PC-9 (cell line): ENCODE data around the gene ATP7B. TPM values are rescaled to one million over a fixed set of nuclear protein-coding genes. Genes with fewer than 3 reads are reported as not detected.

Experiments
- BruUV-seq: library from RNA; stranded (reverse); fragments of 400-500 nt; replicated peaks from 2 replicates; lab custom pipeline; 2021; lab: Mats Ljungman, UMichigan
- CTCF ChIA-PET: fragments of 300-600 bp; sonication (Branson Sonifier 250); formaldehyde crosslinking; loops from one replicate; lab custom pipeline; 2022; ENCODE audit warnings: antibody characterized with exemption; lab: Charles Lee
- POLR2A ChIA-PET: fragments of 300-600 bp; sonication (Branson Sonifier 250); formaldehyde crosslinking; loops from one replicate; lab custom pipeline; 2022; ENCODE audit warnings: antibody characterized with exemption; ENCODE audit not compliant: unreplicated experiment; lab: Charles Lee
- DNase-seq, 2 experiments: peaks; one replicate each; pipeline versions ENCODE4 v3.0.0 to v3.0.0-alpha.2; 2015 to 2022; ENCODE audit warnings: mixed read lengths in 1 of 2
- H2AFZ ChIP-seq: fragments of 200-600 bp; sonication (generic); 2 replicates; pipeline ENCODE4 v1.8.1; 2017; ENCODE audit warnings: antibody characterized with exemption
- H3F3A ChIP-seq: fragments of 200-600 bp; sonication (generic); 2 replicates; pipeline ENCODE4 v1.8.1; 2017; ENCODE audit warnings: antibody characterized with exemption, mild to moderate bottlenecking, low read depth; ENCODE audit not compliant: insufficient read depth
- H3K27ac ChIP-seq: fragments of 200-600 bp; sonication (generic); 2 replicates; pipeline ENCODE4 v1.6.1; 2016; ENCODE audit warnings: mixed run types
- H3K27me3 ChIP-seq: fragments of 200-600 bp; sonication (generic); 2 replicates; pipeline ENCODE4 v1.6.1; 2016; ENCODE audit warnings: low read depth, mixed run types; ENCODE audit not compliant: insufficient read depth
- H3K36me3 ChIP-seq: fragments of 200-600 bp; sonication (generic); 2 replicates; pipeline ENCODE4 v1.6.1; 2016; ENCODE audit warnings: low read depth, mixed run types
- H3K4me1 ChIP-seq: fragments of 200-600 bp; sonication (generic); replicated peaks from 2 replicates; pipeline ENCODE4 v1.6.1; 2016; ENCODE audit warnings: mixed run types; ENCODE audit not compliant: insufficient read depth
- H3K4me2 ChIP-seq: fragments of 200-600 bp; sonication (generic); 2 replicates; pipeline ENCODE4 v1.6.1; 2017; ENCODE audit warnings: mixed run types
- H3K4me3 ChIP-seq: fragments of 200-600 bp; sonication (generic); 2 replicates; pipeline ENCODE4 v1.6.1; 2016; ENCODE audit warnings: mixed run types
- H3K79me2 ChIP-seq: fragments of 200-600 bp; sonication (generic); 2 replicates; pipeline ENCODE4 v1.6.1; 2017; ENCODE audit warnings: low read depth, mixed run types
- H3K9me2 ChIP-seq: fragments of 200-600 bp; sonication (generic); 2 replicates; pipeline ENCODE4 v1.8.1; 2017; ENCODE audit warnings: mild to moderate bottlenecking; ENCODE audit not compliant: insufficient read depth
- H3K9me3 ChIP-seq: fragments of 200-600 bp; sonication (generic); 2 replicates; pipeline ENCODE4 v1.8.1; 2016; ENCODE audit warnings: low read depth; ENCODE audit not compliant: insufficient read depth
- H4K20me1 ChIP-seq: fragments of 200-600 bp; sonication (generic); 2 replicates; pipeline ENCODE4 v1.8.1; 2017; ENCODE audit not compliant: insufficient read depth
- CTCF ChIP-seq: fragments of 200-600 bp; sonication (generic); conservative IDR thresholded peaks from 2 replicates; pipeline ENCODE4 v1.6.1; 2017; ENCODE audit warnings: mixed run types, antibody characterized with exemption, mild to moderate bottlenecking, moderate library complexity
- EZH2 ChIP-seq: fragments of 200-600 bp; sonication (generic); IDR thresholded peaks from 2 replicates; pipeline ENCODE4 v1.8.0; 2017; ENCODE audit warnings: antibody characterized with exemption, low read depth
- intact Hi-C: fragments of 100-400 bp; cut with micrococcal nuclease; formaldehyde crosslinking; loops from one replicate; pipeline ENCODE4 v1.10.0; 2022; ENCODE audit not compliant: unreplicated experiment
- total RNA-seq: library from RNA; stranded (reverse); gene quantifications from 2 replicates; pipeline ENCODE4 v1.2.3, GENCODE V29; 2021

ATP7B gene
- total RNA-seq, 1 experiment from 2014 or later = 1.2 TPM

- BruUV-seq = no TSS peak
- no peaks in the 10 kb centered on the region for H3K9me2 ChIP-seq
- H2AFZ ChIP-seq = no peak overlapping the region
- TF ChIP-seq EZH2 (no peak), CTCF (no peak)
- no peak overlapping the region for H3K27ac ChIP-seq
- H4K20me1 ChIP-seq = no peaks in the 10 kb centered on the region
- H3K9me3 ChIP-seq = no peaks in the 10 kb centered on the region
- H3K27me3 ChIP-seq = no peaks in the 10 kb centered on the region
- H3K4me1 ChIP-seq = peaks cover 10% of the 10 kb centered on the region; the same call in 1 of the 2 replicates
- H3K79me2 ChIP-seq = no peaks in the 10 kb centered on the region
- CTCF ChIA-PET = no interaction called here
- intact Hi-C loops = no loop called here
- H3K4me3 ChIP-seq = no peak overlapping the region
- H3K4me2 ChIP-seq = no peak overlapping the region
- no peaks in the 10 kb centered on the region for H3K36me3 ChIP-seq
- no peaks in the 10 kb centered on the region for H3F3A ChIP-seq
- POLR2A ChIA-PET = no interaction called here
- DNase-seq = no peak
Measured at GRCh38 chr13:51960766-51961165, 50.5 kb downstream of the ATP7B start.

- TF ChIP-seq CTCF (no peak), EZH2 (no peak)
- H3K4me3 ChIP-seq = no peak overlapping the region
- DNase-seq = no peak
- H3K79me2 ChIP-seq = no peaks in the 10 kb centered on the region
- H3K9me3 ChIP-seq = no peaks in the 10 kb centered on the region
- no peak overlapping the region for H2AFZ ChIP-seq
- ChIA-PET CTCF (no interaction called here), POLR2A (no interaction called here)
- no peaks in the 10 kb centered on the region for H3K9me2 ChIP-seq
- no TSS peak for BruUV-seq
- no peaks in the 10 kb centered on the region for H4K20me1 ChIP-seq
- H3F3A ChIP-seq = no peaks in the 10 kb centered on the region
- no peak overlapping the region for H3K27ac ChIP-seq
- intact Hi-C loops = no loop called here
- H3K27me3 ChIP-seq = no peaks in the 10 kb centered on the region
- peaks cover 10% of the 10 kb centered on the region; the same call in 1 of the 2 replicates for H3K4me1 ChIP-seq
- no peaks in the 10 kb centered on the region for H3K36me3 ChIP-seq
- no peak overlapping the region for H3K4me2 ChIP-seq
Measured at GRCh38 chr13:51959773-51960172, 51.5 kb downstream of the ATP7B start.

- intact Hi-C loops = no loop called here
- Histone ChIP-seq H3K79me2 (no peaks in the 10 kb centered on the region), H3K36me3 (no peaks in the 10 kb centered on the region), H3K9me3 (no peaks in the 10 kb centered on the region), H3K4me3 (no peak overlapping the region), H3K9me2 (no peaks in the 10 kb centered on the region), H3K4me2 (no peak overlapping the region), H3K4me1 (peaks cover 10% of the 10 kb centered on the region; the same call in 1 of the 2 replicates), H4K20me1 (no peaks in the 10 kb centered on the region), H2AFZ (no peak overlapping the region), H3F3A (no peaks in the 10 kb centered on the region), H3K27me3 (no peaks in the 10 kb centered on the region), H3K27ac (no peak overlapping the region)
- no TSS peak for BruUV-seq
- TF ChIP-seq EZH2 = no peak
- TF ChIP-seq CTCF = no peak
- ChIA-PET CTCF (no interaction called here), POLR2A (no interaction called here)
- DNase-seq = peak in 1 of 2 experiments; percentile 59
Measured at GRCh38 chr13:51958217-51958547, 53.1 kb downstream of the ATP7B start.
